SK-N-SH treated with all-trans-retinoic acid at 6 μM for 48 hours (cell line): ENCODE results near the gene SLC49A4.

Experiments
- ATAC-seq: fragments of 200-7000 bp; cut with Tn5 transposase; 3 replicates; pipeline ENCODE4 v1.9.1; 2020; ENCODE audit warnings: mild to moderate bottlenecking, moderate library complexity
- CSDC2 ChIP-seq: fragments of 250-450 bp; sonication (Bioruptor Pico); IDR thresholded peaks from 2 replicates; pipeline ENCODE4 v1.5.0; 2020; ENCODE audit warnings: mild to moderate bottlenecking, moderate library complexity
- ESRRG ChIP-seq: fragments of 250-450 bp; sonication (Bioruptor Pico); IDR thresholded peaks from 2 replicates; pipeline ENCODE4 v1.6.1; 2021; ENCODE audit warnings: mild to moderate bottlenecking
- GLIS3 ChIP-seq: fragments of 250-450 bp; sonication (Bioruptor Pico); IDR thresholded peaks from 2 replicates; pipeline ENCODE4 v1.5.0; 2020; ENCODE audit warnings: mild to moderate bottlenecking, moderate library complexity
- ISL1 ChIP-seq: fragments of 250-450 bp; sonication (Bioruptor Pico); IDR thresholded peaks from 2 replicates; pipeline ENCODE4 v2.1.2; 2022; ENCODE audit warnings: mild to moderate bottlenecking, moderate library complexity
- OSR1 ChIP-seq: fragments of 250-450 bp; sonication (Bioruptor Pico); IDR thresholded peaks from 2 replicates; pipeline ENCODE4 v1.8.0; 2022; ENCODE audit warnings: moderate library complexity, mild to moderate bottlenecking, inconsistent platforms
- POU6F1 ChIP-seq: fragments of 250-450 bp; sonication (Bioruptor Pico); IDR thresholded peaks from 2 replicates; pipeline ENCODE4 v1.8.0; 2021; ENCODE audit warnings: low read depth, mild to moderate bottlenecking, moderate library complexity, borderline replicate concordance
- PPARA ChIP-seq: fragments of 250-450 bp; sonication (Bioruptor Pico); IDR thresholded peaks from 2 replicates; pipeline ENCODE4 v1.5.0; 2020; ENCODE audit warnings: mild to moderate bottlenecking, borderline replicate concordance
- RARB ChIP-seq: fragments of 250-450 bp; sonication (Bioruptor Pico); IDR thresholded peaks from 2 replicates; pipeline ENCODE4 v1.8.0; 2021; ENCODE audit warnings: mild to moderate bottlenecking, moderate library complexity
- SNAI2 ChIP-seq: fragments of 250-450 bp; sonication (Bioruptor Pico); IDR thresholded peaks from 2 replicates; pipeline ENCODE4 v1.5.0; 2020; ENCODE audit warnings: mild to moderate bottlenecking, moderate library complexity
- TCF4 ChIP-seq: fragments of 250-450 bp; sonication (Bioruptor Pico); IDR thresholded peaks from 2 replicates; pipeline ENCODE4 v1.8.0; 2021; ENCODE audit warnings: mild to moderate bottlenecking, moderate library complexity, borderline replicate concordance
- TOX ChIP-seq: fragments of 250-450 bp; sonication (Bioruptor Pico); IDR thresholded peaks from 2 replicates; pipeline ENCODE4 v1.8.0; 2021; ENCODE audit warnings: mild to moderate bottlenecking, moderate library complexity, borderline replicate concordance
- TSHZ2 ChIP-seq: fragments of 250-450 bp; sonication (Bioruptor Pico); IDR thresholded peaks from 2 replicates; pipeline ENCODE4 v1.5.0; 2020; ENCODE audit warnings: mild to moderate bottlenecking, moderate library complexity
- ZC3H10 ChIP-seq: fragments of 250-450 bp; sonication (Bioruptor Pico); IDR thresholded peaks from 2 replicates; pipeline ENCODE4 v1.5.1; 2021; ENCODE audit warnings: mild to moderate bottlenecking, moderate library complexity
- ZFP3 ChIP-seq: fragments of 250-450 bp; sonication (Bioruptor Pico); IDR thresholded peaks from 2 replicates; pipeline ENCODE4 v1.5.0; 2020; ENCODE audit warnings: mild to moderate bottlenecking, moderate library complexity
- ZFP30 ChIP-seq: fragments of 450-650 bp; formaldehyde crosslinking; IDR thresholded peaks from 2 replicates; pipeline ENCODE4 v1.5.0; 2022; ENCODE audit warnings: mild to moderate bottlenecking, moderate library complexity
- ZNF565 ChIP-seq: fragments of 450-650 bp; formaldehyde crosslinking; conservative IDR thresholded peaks from 2 replicates; pipeline ENCODE4 v1.5.0; 2020; ENCODE audit warnings: low read depth, mild to moderate bottlenecking, moderate library complexity
- ZNF70 ChIP-seq: fragments of 450-650 bp; formaldehyde crosslinking; IDR thresholded peaks from 2 replicates; pipeline ENCODE4 v1.5.0; 2020; ENCODE audit warnings: mild to moderate bottlenecking, moderate library complexity
- ZNF8 ChIP-seq: fragments of 450-650 bp; formaldehyde crosslinking; IDR thresholded peaks from 2 replicates; pipeline ENCODE4 v1.5.0; 2020; ENCODE audit warnings: mild to moderate bottlenecking, moderate library complexity
- TF ChIP-seq, protein P1 (sequence below): fragments of 250-450 bp; sonication (Bioruptor Pico); IDR thresholded peaks from 2 replicates; pipeline ENCODE4 v1.5.1; 2020; ENCODE audit warnings: low read depth, mild to moderate bottlenecking, moderate library complexity
- TF ChIP-seq, protein P2 (sequence below): fragments of 250-450 bp; sonication (Bioruptor Pico); IDR thresholded peaks from 2 replicates; pipeline ENCODE4 v1.5.1; 2021; ENCODE audit warnings: mild to moderate bottlenecking, moderate library complexity
- TF ChIP-seq, protein P3 (sequence below): fragments of 250-450 bp; sonication (Bioruptor Pico); IDR thresholded peaks from 2 replicates; pipeline ENCODE4 v1.8.0; 2020; ENCODE audit warnings: mild to moderate bottlenecking, moderate library complexity, borderline replicate concordance

SLC49A4 gene

DNA sequence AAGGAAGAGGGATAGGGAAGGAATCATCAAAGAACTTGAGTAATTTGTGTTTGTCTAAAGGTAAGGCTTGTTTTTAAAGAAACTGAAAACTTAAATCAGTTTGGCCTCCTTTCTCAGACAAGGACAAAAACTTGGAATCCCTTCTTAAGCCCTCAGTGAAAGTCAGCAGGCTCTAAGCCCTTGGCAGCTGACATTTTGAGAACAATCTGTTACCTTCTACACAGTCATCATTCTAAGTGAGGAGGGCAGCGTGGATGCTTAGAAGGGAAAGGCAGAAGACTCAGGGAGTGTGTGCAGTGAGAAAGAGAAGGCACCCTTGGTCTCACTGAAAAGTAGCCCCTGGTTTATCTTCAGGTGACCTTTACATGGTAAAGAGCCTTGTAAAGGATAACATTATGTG is 12.1 kb upstream of the SLC49A4 start (continued):
- no peak for TF ChIP-seq PPARA (CRISPR knock-in tag)

- TF ChIP-seq ZC3H10 (CRISPR knock-in tag): no peak
- TF ChIP-seq TCF4 (CRISPR knock-in tag): no peak
- no peak for TF ChIP-seq ESRRG (CRISPR knock-in tag)
- no peak for TF ChIP-seq PPARA (CRISPR knock-in tag)
- no peak for TF ChIP-seq GLIS3 (CRISPR knock-in tag)
- no peak for TF ChIP-seq ISL1 (CRISPR knock-in tag)
- TF ChIP-seq SNAI2: no peak
- no peak for TF ChIP-seq ZNF70 (CRISPR knock-in tag)
- TF ChIP-seq, protein P1, sequence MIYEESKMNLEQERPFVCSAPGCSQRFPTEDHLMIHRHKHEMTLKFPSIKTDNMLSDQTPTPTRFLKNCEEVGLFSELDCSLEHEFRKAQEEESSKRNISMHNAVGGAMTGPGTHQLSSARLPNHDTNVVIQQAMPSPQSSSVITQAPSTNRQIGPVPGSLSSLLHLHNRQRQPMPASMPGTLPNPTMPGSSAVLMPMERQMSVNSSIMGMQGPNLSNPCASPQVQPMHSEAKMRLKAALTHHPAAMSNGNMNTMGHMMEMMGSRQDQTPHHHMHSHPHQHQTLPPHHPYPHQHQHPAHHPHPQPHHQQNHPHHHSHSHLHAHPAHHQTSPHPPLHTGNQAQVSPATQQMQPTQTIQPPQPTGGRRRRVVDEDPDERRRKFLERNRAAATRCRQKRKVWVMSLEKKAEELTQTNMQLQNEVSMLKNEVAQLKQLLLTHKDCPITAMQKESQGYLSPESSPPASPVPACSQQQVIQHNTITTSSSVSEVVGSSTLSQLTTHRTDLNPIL (CRISPR knock-in tag): no peak
- no peak for TF ChIP-seq OSR1 (CRISPR knock-in tag)
- ATAC-seq: no peak
Observed at GRCh38 chr3:122784436-122784835, 10.4 kb upstream of the SLC49A4 start.

GRCh38 chr3:122785231-122785630 is 9.6 kb upstream of the SLC49A4 start:
- no peak for TF ChIP-seq ZNF70 (CRISPR knock-in tag)
- no peak for TF ChIP-seq ZC3H10 (CRISPR knock-in tag)
- TF ChIP-seq TCF4 (CRISPR knock-in tag): no peak
- no peak for TF ChIP-seq SNAI2
- no peak for ATAC-seq

DNA sequence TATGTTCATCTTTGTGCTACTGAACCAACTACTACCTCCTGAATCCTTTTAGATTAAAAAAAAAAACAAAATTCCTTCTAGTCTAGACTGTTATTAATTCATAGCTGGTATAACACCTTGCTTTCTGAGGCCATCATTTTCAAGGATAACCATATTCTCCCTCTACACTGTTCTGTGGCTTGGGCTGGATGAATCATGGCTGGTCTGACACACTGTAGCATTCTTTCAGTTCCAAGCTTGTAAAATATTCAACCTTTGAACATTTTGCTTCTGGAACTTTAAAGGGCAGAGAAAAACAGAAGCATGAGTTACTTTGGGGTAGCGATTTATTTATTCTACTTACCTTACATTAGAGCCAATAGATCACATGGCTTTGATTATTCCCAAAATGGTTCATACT is 8.8 kb upstream of the SLC49A4 start:
- peak; percentile 80 for ATAC-seq

More for the DNA sequence above, 8.8 kb upstream of the SLC49A4 start:
- TF ChIP-seq TCF4 (CRISPR knock-in tag): no peak
- no peak for TF ChIP-seq RARB (CRISPR knock-in tag)
- TF ChIP-seq TSHZ2 (CRISPR knock-in tag): no peak
- TF ChIP-seq POU6F1 (CRISPR knock-in tag): no peak
- TF ChIP-seq, protein P2, sequence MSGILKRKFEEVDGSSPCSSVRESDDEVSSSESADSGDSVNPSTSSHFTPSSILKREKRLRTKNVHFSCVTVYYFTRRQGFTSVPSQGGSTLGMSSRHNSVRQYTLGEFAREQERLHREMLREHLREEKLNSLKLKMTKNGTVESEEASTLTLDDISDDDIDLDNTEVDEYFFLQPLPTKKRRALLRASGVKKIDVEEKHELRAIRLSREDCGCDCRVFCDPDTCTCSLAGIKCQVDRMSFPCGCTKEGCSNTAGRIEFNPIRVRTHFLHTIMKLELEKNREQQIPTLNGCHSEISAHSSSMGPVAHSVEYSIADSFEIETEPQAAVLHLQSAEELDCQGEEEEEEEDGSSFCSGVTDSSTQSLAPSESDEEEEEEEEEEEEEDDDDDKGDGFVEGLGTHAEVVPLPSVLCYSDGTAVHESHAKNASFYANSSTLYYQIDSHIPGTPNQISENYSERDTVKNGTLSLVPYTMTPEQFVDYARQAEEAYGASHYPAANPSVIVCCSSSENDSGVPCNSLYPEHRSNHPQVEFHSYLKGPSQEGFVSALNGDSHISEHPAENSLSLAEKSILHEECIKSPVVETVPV (CRISPR knock-in tag): no peak
- no peak for TF ChIP-seq ESRRG (CRISPR knock-in tag)
- TF ChIP-seq ZFP30 (CRISPR knock-in tag): no peak
- no peak for TF ChIP-seq TOX (CRISPR knock-in tag)
- TF ChIP-seq, protein P3, sequence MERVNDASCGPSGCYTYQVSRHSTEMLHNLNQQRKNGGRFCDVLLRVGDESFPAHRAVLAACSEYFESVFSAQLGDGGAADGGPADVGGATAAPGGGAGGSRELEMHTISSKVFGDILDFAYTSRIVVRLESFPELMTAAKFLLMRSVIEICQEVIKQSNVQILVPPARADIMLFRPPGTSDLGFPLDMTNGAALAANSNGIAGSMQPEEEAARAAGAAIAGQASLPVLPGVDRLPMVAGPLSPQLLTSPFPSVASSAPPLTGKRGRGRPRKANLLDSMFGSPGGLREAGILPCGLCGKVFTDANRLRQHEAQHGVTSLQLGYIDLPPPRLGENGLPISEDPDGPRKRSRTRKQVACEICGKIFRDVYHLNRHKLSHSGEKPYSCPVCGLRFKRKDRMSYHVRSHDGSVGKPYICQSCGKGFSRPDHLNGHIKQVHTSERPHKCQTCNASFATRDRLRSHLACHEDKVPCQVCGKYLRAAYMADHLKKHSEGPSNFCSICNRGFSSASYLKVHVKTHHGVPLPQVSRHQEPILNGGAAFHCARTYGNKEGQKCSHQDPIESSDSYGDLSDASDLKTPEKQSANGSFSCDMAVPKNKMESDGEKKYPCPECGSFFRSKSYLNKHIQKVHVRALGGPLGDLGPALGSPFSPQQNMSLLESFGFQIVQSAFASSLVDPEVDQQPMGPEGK (CRISPR knock-in tag): no peak
- no peak for TF ChIP-seq ISL1 (CRISPR knock-in tag)
- no peak for TF ChIP-seq ZNF565
- TF ChIP-seq ZC3H10 (CRISPR knock-in tag): no peak
- no peak for TF ChIP-seq ZNF70 (CRISPR knock-in tag)
- TF ChIP-seq OSR1 (CRISPR knock-in tag): no peak
- no peak for TF ChIP-seq CSDC2 (CRISPR knock-in tag)
- no peak for TF ChIP-seq ZFP3
- no peak for TF ChIP-seq ZNF8 (CRISPR knock-in tag)
